ENCODE results near the gene ITPA. TPM values are rescaled to one million over a fixed set of nuclear protein-coding genes. Genes with fewer than 3 reads are reported as not detected.

Gene ITPA
- total and polyA plus RNA-seq, 2 donors (not counting 3 experiments of a cell fraction or from before 2014, with no cell fraction given), result 43.2 to 65.0 TPM

GRCh38 chr20:3199206-3199605, 10.1 kb upstream of the ITPA start:
- CTCF ChIA-PET, result no interaction called here
- FAIRE-seq, result no peak
- no peak overlapping the region for H3K4me2 ChIP-seq (ENCODE audit: insufficient read depth, low read length)
- TF ChIP-seq JUN (IDR thresholded peaks at IDR 0.05; ENCODE audit: borderline replicate concordance, insufficient read depth, insufficient read length, low read depth), result no peak
- TF ChIP-seq EZH2 (IDR thresholded peaks at IDR 0.05; ENCODE audit: borderline replicate concordance, low read depth, low read length, severe bottlenecking), result no peak
- TF ChIP-seq MYC (IDR thresholded peaks at IDR 0.05; ENCODE audit: low read depth, low read length), result no peak
- TF ChIP-seq POLR2AphosphoS5 (IDR thresholded peaks at IDR 0.05; ENCODE audit: insufficient read depth, low read depth, low read length), result no peak
- no peak for TF ChIP-seq GATA2 (IDR thresholded peaks at IDR 0.05; ENCODE audit: insufficient read depth, insufficient read length, low read depth, low read length)
- no peak for TF ChIP-seq MAX (IDR thresholded peaks at IDR 0.05; ENCODE audit: insufficient read depth, insufficient read length)
- TF ChIP-seq FOS (IDR thresholded peaks at IDR 0.05; ENCODE audit: borderline replicate concordance, insufficient read depth, low read length), result no peak
- no peak for TF ChIP-seq CTCF (IDR thresholded peaks at IDR 0.05; ENCODE audit: extremely low read depth in 1 of 2, insufficient read depth in 1 of 2, low read depth in 1 of 2, low read length in 2 of 2)
- no peak for TF ChIP-seq POLR2A (IDR thresholded peaks at IDR 0.05; ENCODE audit: low read depth, low read length)
- H3K27ac ChIP-seq (ENCODE audit: insufficient read depth, low read depth, low read length), result no peak overlapping the region
- peaks cover 15 to 31% of the 10 kb centered on the region in 2 experiments for H3K36me3 ChIP-seq (ENCODE audit: control insufficient read depth in 2 of 2, extremely low read depth in 1 of 2, insufficient read depth in 2 of 2, low read length in 2 of 2)
- no peak overlapping the region for H2AFZ ChIP-seq (ENCODE audit: low read depth, low read length)
- DNase-seq (ENCODE audit: low read depth, low spot score), result no peak
- peaks cover 8% of the 10 kb centered on the region for H3K4me1 ChIP-seq (ENCODE audit: control insufficient read depth, extremely low read depth, insufficient read depth, low read length)
- BruUV-seq (replicated peaks), result no TSS peak
- POLR2A ChIA-PET, result no interaction called here
- H3K9me1 ChIP-seq (replicated peaks; ENCODE audit: control insufficient read depth, extremely low read depth, insufficient read depth, low read length), result no peaks in the 10 kb centered on the region
- no peak overlapping the region for H3K9ac ChIP-seq (replicated peaks; ENCODE audit: extremely low read depth, insufficient read depth, low read length)
- H3K79me2 ChIP-seq (ENCODE audit: control insufficient read depth, insufficient read depth, low read length), result peaks cover 18% of the 10 kb centered on the region
- no peaks in the 10 kb centered on the region for H3K27me3 ChIP-seq (ENCODE audit: control insufficient read depth in 2 of 2, insufficient read depth in 2 of 2, low read length in 2 of 2)
- H3K4me3 ChIP-seq (replicated peaks in 1 of 3; ENCODE audit: insufficient read depth in 1 of 3, low read depth in 1 of 3, low read length in 3 of 3), result no peak overlapping the region
- no peaks in the 10 kb centered on the region for H4K20me1 ChIP-seq (replicated peaks; ENCODE audit: control insufficient read depth, extremely low read depth, insufficient read depth, low read length)
- intact Hi-C loops (cut with micrococcal nuclease) (no loop called here), dilution Hi-C loops (cut with MboI; ENCODE audit: extremely low pct_ligation_motif_present, low sequenced_read_pairs) (no loop called here)
- H3K9me3 ChIP-seq (replicated peaks; ENCODE audit: control insufficient read depth, insufficient read depth, low read length), result no peaks in the 10 kb centered on the region
